GM20000 (cell line): ENCODE results near the gene IFIT1B.

ENCODE experiments used
- DNase-seq: peaks from one replicate; pipeline ENCODE4 v3.0.0; 2012; ENCODE audit warnings: low spot score
- CTCF ChIP-seq: IDR thresholded peaks from 2 replicates; pipeline ENCODE4 v1.5.1; 2012; ENCODE audit warnings: mild to moderate bottlenecking, control low read depth; ENCODE audit errors: extremely low read depth, missing control alignments

Gene IFIT1B

GRCh38 chr10:89414146-89414878, 36.5 kb downstream of the IFIT1B start, which contains the start of gene IFIT5:
Gene IFIT5, plus strand, starts transcription at chr10:89414568. Its CDS starts 231 bp downstream, at chr10:89414799.
- TF ChIP-seq CTCF: no peak
- peak; percentile 83 for DNase-seq

- TF ChIP-seq CTCF: no peak
- DNase-seq: peak; percentile 52
Measured at GRCh38 chr10:89414879-89415821, 37.3 kb downstream of the IFIT1B start.

- no peak for TF ChIP-seq CTCF
Measured at GRCh38 chr10:89416465-89416864, 38.6 kb downstream of the IFIT1B start.

GRCh38 chr10:89419548-89419947, 41.7 kb downstream of the IFIT1B start:
- DNase-seq: peak; percentile 26
- TF ChIP-seq CTCF: peak; percentile 5

More at GRCh38 chr10:89416465-89416864, 38.6 kb downstream of the IFIT1B start:
- DNase-seq: no peak

GRCh38 chr10:89421018-89421476, 43.2 kb downstream of the IFIT1B start:
- no peak for DNase-seq
- TF ChIP-seq CTCF: no peak

GRCh38 chr10:89425000-89425399, 47.1 kb downstream of the IFIT1B start:
- TF ChIP-seq CTCF: no peak

More at GRCh38 chr10:89425000-89425399, 47.1 kb downstream of the IFIT1B start:
- no peak for DNase-seq
